ENCODE results near the gene UBE2G2. TPM values are rescaled to one million over a fixed set of nuclear protein-coding genes. Genes with fewer than 3 reads are reported as not detected.

UBE2G2 gene, protein sequence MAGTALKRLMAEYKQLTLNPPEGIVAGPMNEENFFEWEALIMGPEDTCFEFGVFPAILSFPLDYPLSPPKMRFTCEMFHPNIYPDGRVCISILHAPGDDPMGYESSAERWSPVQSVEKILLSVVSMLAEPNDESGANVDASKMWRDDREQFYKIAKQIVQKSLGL
- 10 to 100 TPM; 75.0 to 90.9 TPM for total RNA-seq
- 100 to 1,000 TPM; 119 to 157 (median 139) TPM for polyA plus RNA-seq (ENCODE audit: insufficient read length in 6 of 6)
- long read RNA-seq, donor 1, full-length matches to known transcripts, result 52 of 52 reads
- long read RNA-seq, donor 1, partial matches to known transcripts, result 0 of 52 reads
- long read RNA-seq, donor 1, other reads (novel, unspliced or antisense), result 0 of 52 reads
- long read RNA-seq, donor 2, full-length matches to known transcripts, result 41 of 41 reads
- long read RNA-seq, donor 2, partial matches to known transcripts, result 0 of 41 reads
- long read RNA-seq, donor 2, other reads (novel, unspliced or antisense), result 0 of 41 reads
- long read RNA-seq, donor 3, full-length matches to known transcripts, result 23 of 23 reads
- long read RNA-seq, donor 3, partial matches to known transcripts, result 0 of 23 reads
- long read RNA-seq, donor 3, other reads (novel, unspliced or antisense), result 0 of 23 reads
- long read RNA-seq, donor 4, transcript UBE2G2-202 (6 exons, 3,566 nt), result major isoform, 19 of 35 reads
- long read RNA-seq, donor 4, partial matches to known transcripts, result 0 of 35 reads
- long read RNA-seq, donor 4, other reads (novel, unspliced or antisense), result 14 of 35 reads
- long read RNA-seq, donor 5, full-length matches to known transcripts, result 46 of 46 reads
- long read RNA-seq, donor 5, partial matches to known transcripts, result 0 of 46 reads
- long read RNA-seq, donor 5, other reads (novel, unspliced or antisense), result 0 of 46 reads
- long read RNA-seq, donor 6, full-length matches to known transcripts, result 35 of 65 reads
- long read RNA-seq, donor 6, partial matches to known transcripts, result 30 of 65 reads
- long read RNA-seq, donor 6, other reads (novel, unspliced or antisense), result 0 of 65 reads
- long read RNA-seq, donor 7, full-length matches to known transcripts, result 21 of 27 reads
- long read RNA-seq, donor 7, partial matches to known transcripts, result 0 of 27 reads
- long read RNA-seq, donor 7, other reads (novel, unspliced or antisense), result 6 of 27 reads
- long read RNA-seq, donor 8, full-length matches to known transcripts, result 26 of 26 reads
- long read RNA-seq, donor 8, partial matches to known transcripts, result 0 of 26 reads
- long read RNA-seq, donor 8, other reads (novel, unspliced or antisense), result 0 of 26 reads
- long read RNA-seq, donor 9, result 0 reads
- long read RNA-seq, donor 10, transcript UBE2G2-202 (6 exons, 3,566 nt), result major isoform, 23 of 26 reads
- long read RNA-seq, donor 10, partial matches to known transcripts, result 0 of 26 reads
- long read RNA-seq, donor 10, other reads (novel, unspliced or antisense), result 2 of 26 reads
- long read RNA-seq, donor 11, full-length matches to known transcripts, result 23 of 23 reads
- long read RNA-seq, donor 11, partial matches to known transcripts, result 0 of 23 reads
- long read RNA-seq, donor 11, other reads (novel, unspliced or antisense), result 0 of 23 reads
- long read RNA-seq, donor 12, full-length matches to known transcripts, result 30 of 30 reads
- long read RNA-seq, donor 12, partial matches to known transcripts, result 0 of 30 reads
- long read RNA-seq, donor 12, other reads (novel, unspliced or antisense), result 0 of 30 reads

DNA sequence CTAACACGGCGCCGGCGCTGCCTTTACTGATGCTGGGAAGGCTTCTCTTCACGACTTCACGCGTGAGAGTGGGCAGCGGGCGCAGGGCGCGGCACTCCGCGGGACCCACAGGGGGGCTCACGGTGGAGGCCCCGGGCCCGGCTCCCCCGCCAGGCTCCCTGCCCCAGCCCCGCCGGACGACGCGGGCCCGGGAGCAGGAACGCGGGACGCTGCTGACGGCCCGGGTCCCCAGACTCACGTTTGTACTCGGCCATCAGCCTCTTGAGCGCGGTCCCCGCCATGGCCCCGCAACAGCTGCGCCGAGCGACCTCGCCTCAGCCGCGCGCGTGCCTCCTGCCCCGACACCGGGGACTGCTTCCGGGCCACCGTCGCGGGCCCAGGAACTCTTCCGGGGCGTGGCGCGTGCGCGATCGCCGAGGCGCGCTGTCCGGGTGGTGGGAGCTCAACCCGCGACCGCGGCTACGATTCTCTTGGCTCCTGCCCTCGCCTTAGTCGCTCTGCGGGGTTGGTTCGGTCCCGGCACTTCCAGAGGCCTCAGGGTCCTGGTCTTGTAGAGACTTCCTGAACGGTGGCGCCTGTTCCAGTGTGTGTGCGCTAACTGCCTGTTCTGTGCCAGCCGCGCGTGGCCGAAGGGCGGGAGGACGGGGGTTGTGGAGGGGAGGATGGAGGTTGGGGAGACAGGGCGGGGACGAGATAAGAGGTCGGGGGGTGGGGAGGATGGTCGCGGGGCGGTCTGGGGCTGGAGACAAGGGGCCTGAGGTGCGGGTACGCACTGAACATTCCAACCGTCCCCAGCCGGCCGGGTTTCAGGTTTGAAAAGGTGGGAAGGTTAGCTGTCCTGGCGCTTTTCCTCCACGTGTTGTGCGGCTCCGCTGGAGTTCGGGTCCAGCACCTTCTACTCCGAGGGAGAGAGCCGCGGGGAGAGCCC, at the start of gene UBE2G2:
TSS of gene UBE2G2 (minus strand) at position 353 of the 928 bp plus-strand sequence. CDS start at position 281, 72 bp downstream.
- Histone ChIP-seq H3K27ac (peak within 1 kb of the TSS; percentile 60 to 75), H3K4me3 (peak within 1 kb of the TSS; percentile 94 to 98), H3K9me3 (no peaks in the 10 kb centered on the region), H3K4me1 (peaks cover 14 to 42% of the 10 kb centered on the region in 2 donors), H3K36me3 (peaks cover 0 to 47% of the 10 kb centered on the region in 2 donors), H3K27me3 (no peaks in the 10 kb centered on the region)
- TF ChIP-seq, protein P1, sequence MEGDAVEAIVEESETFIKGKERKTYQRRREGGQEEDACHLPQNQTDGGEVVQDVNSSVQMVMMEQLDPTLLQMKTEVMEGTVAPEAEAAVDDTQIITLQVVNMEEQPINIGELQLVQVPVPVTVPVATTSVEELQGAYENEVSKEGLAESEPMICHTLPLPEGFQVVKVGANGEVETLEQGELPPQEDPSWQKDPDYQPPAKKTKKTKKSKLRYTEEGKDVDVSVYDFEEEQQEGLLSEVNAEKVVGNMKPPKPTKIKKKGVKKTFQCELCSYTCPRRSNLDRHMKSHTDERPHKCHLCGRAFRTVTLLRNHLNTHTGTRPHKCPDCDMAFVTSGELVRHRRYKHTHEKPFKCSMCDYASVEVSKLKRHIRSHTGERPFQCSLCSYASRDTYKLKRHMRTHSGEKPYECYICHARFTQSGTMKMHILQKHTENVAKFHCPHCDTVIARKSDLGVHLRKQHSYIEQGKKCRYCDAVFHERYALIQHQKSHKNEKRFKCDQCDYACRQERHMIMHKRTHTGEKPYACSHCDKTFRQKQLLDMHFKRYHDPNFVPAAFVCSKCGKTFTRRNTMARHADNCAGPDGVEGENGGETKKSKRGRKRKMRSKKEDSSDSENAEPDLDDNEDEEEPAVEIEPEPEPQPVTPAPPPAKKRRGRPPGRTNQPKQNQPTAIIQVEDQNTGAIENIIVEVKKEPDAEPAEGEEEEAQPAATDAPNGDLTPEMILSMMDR (IDR thresholded peaks at IDR 0.05), result no peak
- intact Hi-C loops (cut with DNase I), result no loop called here
- peak; percentile 95 for ATAC-seq
- DNase-seq, result peak; percentile 78 to 96 (median 85)

DNA sequence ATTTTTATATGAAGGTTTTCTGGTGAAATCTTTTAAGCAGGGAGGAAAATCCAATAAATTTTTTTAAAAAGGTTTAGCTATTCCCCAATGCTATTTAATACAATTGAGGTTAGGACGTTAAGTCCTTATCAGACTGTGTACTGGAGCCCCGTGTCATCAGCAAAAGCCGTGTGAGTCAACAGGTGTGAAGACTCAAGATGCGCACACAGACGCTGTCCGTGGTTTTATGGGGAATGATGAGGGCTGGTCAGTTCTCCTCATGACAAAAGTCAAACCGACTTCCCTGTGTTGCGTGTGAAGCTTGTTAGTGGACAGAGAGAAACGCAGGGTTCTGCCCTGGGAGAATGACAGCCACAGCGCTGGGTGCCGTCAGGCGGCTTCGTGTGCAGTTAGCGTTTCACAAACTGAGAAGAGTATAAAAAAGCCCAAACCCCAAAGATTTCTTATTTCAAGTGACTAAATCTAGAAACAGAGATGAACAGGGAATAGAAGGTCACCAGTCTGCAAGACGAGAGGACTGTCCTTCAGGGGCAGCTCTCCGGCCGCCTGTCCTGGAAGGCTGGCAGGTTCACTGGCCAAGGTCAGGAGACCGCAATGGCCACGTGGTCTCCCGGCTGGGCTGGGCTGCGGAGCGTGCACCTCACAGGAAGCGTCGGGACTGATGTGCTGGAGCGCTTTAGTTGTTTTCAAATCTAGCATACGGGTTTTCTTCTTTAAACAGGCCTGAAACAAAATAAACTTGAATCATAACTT, 49.5 kb upstream of the UBE2G2 start:
- H3K4me3 ChIP-seq, result no peak overlapping the region
- H3K36me3 ChIP-seq, result peaks cover 0 to 84% of the 10 kb centered on the region in 2 donors
- no peaks in the 10 kb centered on the region for H3K9me3 ChIP-seq
- H3K27ac ChIP-seq, result no peak overlapping the region
- TF ChIP-seq, protein P1 (IDR thresholded peaks at IDR 0.05), result no peak
- no peaks in the 10 kb centered on the region for H3K27me3 ChIP-seq
- DNase-seq, result peak in 2 of 4 donors; percentile 16 to 73
- H3K4me1 ChIP-seq, result peaks cover 5 to 39% of the 10 kb centered on the region in 2 donors
- ATAC-seq, result no peak
- intact Hi-C loops (cut with DNase I), result no loop called here

DNA sequence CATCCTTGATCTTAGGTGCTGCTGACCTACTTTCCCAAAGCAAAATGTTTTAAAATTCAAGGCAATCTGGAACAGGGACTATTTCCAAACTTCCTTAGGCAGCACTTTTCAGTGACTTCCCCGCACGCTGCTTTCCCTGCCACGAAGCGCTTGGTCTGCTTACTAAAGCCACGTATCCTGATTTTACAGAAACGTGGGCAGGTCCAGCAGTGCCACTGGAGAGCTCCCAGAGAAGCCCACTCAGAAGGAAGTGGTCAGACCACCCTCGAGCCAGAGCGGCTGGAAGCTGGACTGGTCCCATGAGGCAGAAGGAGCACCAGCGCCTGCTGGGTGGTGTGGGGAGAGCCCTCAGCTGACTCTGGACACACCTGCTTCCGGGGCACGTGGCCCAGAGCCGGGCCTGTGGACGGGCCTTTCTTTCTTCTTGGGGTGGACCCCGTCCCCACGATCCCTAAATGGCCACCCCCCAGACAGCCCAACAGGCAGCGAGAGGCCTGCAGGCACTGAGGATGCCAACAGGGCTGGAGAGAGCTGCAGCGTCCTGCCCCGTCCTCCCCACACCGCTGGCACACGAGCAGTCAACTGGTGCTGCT, 48.7 kb upstream of the UBE2G2 start:
- ATAC-seq (no peak), DNase-seq (peak in 2 of 4 donors; percentile 28 to 65)
- H3K4me3 ChIP-seq, result no peak overlapping the region
- H3K27ac ChIP-seq, result peak overlapping the region in 1 of 2 donors; percentile 23
- peaks cover 0 to 77% of the 10 kb centered on the region in 2 donors for H3K36me3 ChIP-seq
- H3K9me3 ChIP-seq, result no peaks in the 10 kb centered on the region
- TF ChIP-seq, protein P1 (IDR thresholded peaks at IDR 0.05), result no peak
- no peaks in the 10 kb centered on the region for H3K27me3 ChIP-seq
- intact Hi-C loops (cut with DNase I), result no loop called here
- peaks cover 5 to 47% of the 10 kb centered on the region in 2 donors for H3K4me1 ChIP-seq
